Measurements from ENCODE around the gene RIMBP3C.
"Not testable (repeated sequence)": the region's sequence is repeated elsewhere in the genome, so short reads cannot be mapped to it uniquely, and the experiment has no call there.

RIMBP3C gene

GRCh38 chr22:21591695-21592094 is 40.4 kb upstream of the RIMBP3C start:
- no peak for DNase-seq (ENCODE audit: low read depth)
- TF ChIP-seq, protein P1, sequence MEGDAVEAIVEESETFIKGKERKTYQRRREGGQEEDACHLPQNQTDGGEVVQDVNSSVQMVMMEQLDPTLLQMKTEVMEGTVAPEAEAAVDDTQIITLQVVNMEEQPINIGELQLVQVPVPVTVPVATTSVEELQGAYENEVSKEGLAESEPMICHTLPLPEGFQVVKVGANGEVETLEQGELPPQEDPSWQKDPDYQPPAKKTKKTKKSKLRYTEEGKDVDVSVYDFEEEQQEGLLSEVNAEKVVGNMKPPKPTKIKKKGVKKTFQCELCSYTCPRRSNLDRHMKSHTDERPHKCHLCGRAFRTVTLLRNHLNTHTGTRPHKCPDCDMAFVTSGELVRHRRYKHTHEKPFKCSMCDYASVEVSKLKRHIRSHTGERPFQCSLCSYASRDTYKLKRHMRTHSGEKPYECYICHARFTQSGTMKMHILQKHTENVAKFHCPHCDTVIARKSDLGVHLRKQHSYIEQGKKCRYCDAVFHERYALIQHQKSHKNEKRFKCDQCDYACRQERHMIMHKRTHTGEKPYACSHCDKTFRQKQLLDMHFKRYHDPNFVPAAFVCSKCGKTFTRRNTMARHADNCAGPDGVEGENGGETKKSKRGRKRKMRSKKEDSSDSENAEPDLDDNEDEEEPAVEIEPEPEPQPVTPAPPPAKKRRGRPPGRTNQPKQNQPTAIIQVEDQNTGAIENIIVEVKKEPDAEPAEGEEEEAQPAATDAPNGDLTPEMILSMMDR (IDR thresholded peaks at IDR 0.05; ENCODE audit: low read length, missing control alignments), result no peak
- H3K4me3 ChIP-seq (replicated peaks; ENCODE audit: low read depth, low read length), result no peak overlapping the region

DNA sequence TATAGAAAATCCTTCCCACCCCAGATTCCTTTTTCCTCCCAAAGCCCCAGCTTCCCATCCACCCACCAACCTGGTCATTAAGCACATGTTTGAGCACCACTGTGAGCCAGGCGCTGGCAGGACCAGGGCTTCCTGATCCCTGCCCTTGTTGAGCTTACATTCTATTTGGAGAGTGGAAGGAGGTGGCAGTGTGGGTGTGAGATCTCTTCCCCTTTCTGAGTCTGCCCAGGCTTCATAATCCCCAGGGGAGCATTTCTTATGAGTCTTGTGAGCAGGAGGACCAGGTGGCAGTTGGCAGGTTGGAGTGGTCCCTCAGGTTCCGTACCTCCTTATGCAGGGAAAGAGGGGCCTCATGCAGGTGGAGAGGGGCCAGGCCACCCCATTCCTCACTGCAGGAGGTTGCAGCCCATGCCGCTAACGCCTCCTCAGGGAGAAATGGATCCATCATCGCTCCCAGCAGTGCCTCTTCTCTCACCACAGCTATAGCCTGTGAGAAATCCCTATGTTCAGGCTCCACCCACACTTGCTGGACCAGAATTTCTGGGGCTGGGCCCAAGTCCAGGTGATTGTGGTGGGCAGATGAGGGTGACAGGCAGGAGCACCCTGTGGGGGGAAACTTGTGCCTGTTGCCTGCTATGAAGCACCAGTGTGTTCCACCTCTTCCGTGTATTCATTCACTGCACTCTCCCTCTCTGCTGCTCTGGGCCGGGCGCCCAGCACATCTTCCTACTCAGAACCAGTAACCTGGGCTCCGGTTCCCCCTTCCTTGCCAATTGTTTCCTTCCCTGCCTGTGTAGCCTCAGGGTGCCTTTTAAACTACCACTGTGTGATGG is 39.8 kb upstream of the RIMBP3C start:
- no peak overlapping the region for H3K4me3 ChIP-seq (replicated peaks; ENCODE audit: low read depth, low read length)
- TF ChIP-seq, protein P1 (IDR thresholded peaks at IDR 0.05; ENCODE audit: low read length, missing control alignments), result no peak
- DNase-seq (ENCODE audit: low read depth), result no peak

DNA sequence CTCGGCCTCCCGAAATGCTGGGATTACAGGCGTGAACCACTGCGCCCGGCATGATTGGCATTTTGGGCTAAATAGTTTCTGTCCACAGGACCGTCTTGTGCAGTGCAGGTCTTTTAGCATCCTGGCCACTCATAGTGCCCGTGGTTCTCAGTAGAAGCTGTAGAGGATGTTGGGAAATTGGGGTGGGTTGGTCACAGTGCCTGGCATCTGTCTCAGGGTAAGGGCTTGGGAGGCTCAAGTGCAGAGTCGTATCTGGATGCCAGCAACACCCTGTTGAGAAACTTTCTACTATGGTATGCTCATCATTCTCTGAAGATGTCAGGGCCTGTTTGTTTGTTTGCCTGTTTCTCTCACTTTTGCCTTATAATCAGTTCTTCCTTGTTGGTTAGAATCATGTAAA is 38.1 kb upstream of the RIMBP3C start:
- H3K4me3 ChIP-seq (replicated peaks; ENCODE audit: low read depth, low read length), result no peak overlapping the region
- TF ChIP-seq, protein P1 (IDR thresholded peaks at IDR 0.05; ENCODE audit: low read length, missing control alignments), result no peak
- no peak for DNase-seq (ENCODE audit: low read depth)

DNA sequence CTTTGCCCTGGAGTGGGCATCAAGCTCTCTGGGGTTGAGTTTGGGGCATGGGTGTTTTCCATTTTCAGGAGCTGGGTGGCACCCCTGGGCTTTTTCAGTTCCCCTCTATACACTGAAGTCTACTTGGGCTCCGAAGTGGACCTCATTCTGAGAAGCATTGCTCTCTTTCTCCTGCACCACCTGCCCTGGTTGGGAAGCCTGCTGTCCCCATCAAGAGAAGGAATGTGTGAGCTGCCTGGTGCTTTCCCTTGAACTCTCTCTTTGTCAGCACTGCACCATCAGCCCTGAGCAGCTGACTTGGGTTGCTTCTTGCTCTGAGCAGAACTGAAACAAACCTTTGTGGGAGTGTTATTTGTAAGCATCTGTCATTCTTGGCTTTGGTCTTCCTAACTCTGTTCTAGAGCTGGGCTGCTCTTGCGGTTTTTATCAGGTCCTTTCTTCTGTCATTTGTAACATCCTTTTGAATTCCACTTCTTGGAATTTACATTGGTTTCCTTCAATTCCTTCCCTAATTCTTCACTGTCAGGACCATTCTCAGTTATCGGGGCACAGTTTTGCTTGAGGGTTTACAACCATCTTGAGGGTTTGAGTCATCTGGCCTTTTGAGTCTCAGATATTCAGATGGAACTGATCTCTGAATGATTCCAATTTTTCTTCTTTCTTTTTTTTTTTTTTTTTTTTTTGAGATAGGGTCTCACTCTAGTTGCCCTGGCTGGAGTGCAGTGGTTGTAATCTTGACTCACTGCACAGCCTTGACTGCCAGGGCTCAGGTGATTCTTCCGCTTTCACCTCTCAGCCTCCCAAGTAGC is 36.7 kb upstream of the RIMBP3C start:
- peak; percentile 34 for DNase-seq (ENCODE audit: low read depth)
- H3K4me3 ChIP-seq (replicated peaks; ENCODE audit: low read depth, low read length), result no peak overlapping the region
- TF ChIP-seq, protein P1 (IDR thresholded peaks at IDR 0.05; ENCODE audit: low read length, missing control alignments), result no peak

DNA sequence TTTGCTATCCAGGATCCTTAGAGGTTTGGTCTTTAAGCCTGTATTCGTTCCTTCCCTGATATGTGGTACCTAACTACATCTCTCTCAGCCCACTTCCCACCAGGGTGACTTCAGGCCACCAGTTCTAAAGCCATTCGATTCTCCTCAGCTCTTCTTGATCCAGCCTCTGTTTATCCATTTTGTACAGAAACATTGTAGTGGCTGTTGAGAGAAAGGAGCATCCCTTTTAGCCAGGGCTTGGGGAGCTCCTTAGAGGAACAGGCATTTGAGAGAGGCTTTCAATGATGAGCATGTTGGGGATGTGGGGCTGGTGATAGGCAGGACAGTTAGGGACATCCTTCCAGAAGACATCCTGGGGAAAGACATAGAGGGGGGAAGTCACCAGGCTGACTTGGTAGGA is 34.1 kb upstream of the RIMBP3C start:
- H3K4me3 ChIP-seq (replicated peaks; ENCODE audit: low read depth, low read length), result no peak overlapping the region
- no peak for DNase-seq (ENCODE audit: low read depth)
- TF ChIP-seq, protein P1 (IDR thresholded peaks at IDR 0.05; ENCODE audit: low read length, missing control alignments), result no peak

- TF ChIP-seq, protein P1 (IDR thresholded peaks at IDR 0.05; ENCODE audit: low read length, missing control alignments), result no peak
- no peak overlapping the region for H3K4me3 ChIP-seq (replicated peaks; ENCODE audit: low read depth, low read length)
- no peak for DNase-seq (ENCODE audit: low read depth)
Observed at GRCh38 chr22:21582801-21583740, 31.8 kb upstream of the RIMBP3C start.

GRCh38 chr22:21581009-21581713 is 29.9 kb upstream of the RIMBP3C start:
- not testable (repeated sequence) for H3K4me3 ChIP-seq (replicated peaks; ENCODE audit: low read depth, low read length); DNase-seq (ENCODE audit: low read depth)

- not testable (repeated sequence) for H3K4me3 ChIP-seq (replicated peaks; ENCODE audit: low read depth, low read length); DNase-seq (ENCODE audit: low read depth)
Observed at GRCh38 chr22:21580623-21581007, 29.4 kb upstream of the RIMBP3C start.
